ENCODE measurements around the gene PPP6R3. TPM values are rescaled to one million over a fixed set of nuclear protein-coding genes. Genes with fewer than 3 reads are reported as not detected.

Gene PPP6R3
- total RNA-seq, 2 donors from 2014 or later, result 118 to 136 TPM

DNA sequence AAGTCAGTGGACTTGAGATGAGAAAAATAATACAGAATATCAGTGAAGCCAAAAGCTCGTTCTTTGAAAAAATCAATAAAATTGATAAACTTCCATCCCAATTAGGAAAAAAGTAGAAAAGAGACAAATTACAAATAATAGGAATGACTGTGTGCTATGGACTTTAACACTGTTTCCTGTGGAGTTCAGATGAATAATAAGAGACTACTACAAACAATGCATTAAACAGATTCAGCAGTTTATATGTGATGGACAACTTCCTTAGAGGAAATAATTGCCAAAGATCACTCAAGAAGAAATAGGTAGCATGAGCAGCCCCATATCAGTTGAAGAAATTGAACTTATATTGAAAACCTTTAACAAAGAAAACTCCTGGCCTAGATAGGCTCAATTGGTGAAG is 99.7 kb downstream of the PPP6R3 start:
- no peaks in the 10 kb centered on the region for H3K4me1 Mint-ChIP-seq

GRCh38 chr11:68563454-68563853 is 102.9 kb downstream of the PPP6R3 start:
- no peak for DNase-seq
- H3K4me3 Mint-ChIP-seq, result no peak overlapping the region
- H3K9me3 Mint-ChIP-seq, result no peaks in the 10 kb centered on the region
- H3K4me1 Mint-ChIP-seq, result no peaks in the 10 kb centered on the region
- 98% methylated on average over 2 of the region's 2 CpGs; no CpG with 5 or more reads in 1 of the 2 experiments for WGBS, 2 experiments (ENCODE audit: insufficient coverage in 1 of 2, insufficient read length in 1 of 2)
- no peaks in the 10 kb centered on the region for H3K9me3 ChIP-seq (ENCODE audit: control insufficient read depth, low read length)
- peaks cover 74% of the 10 kb centered on the region for H3K36me3 Mint-ChIP-seq (ENCODE audit: low read depth)
- no peaks in the 10 kb centered on the region for H3K27me3 Mint-ChIP-seq (ENCODE audit: insufficient read depth)
- TF ChIP-seq CTCF (conservative IDR thresholded peaks at IDR 0.05), result no peak
- H3K36me3 ChIP-seq (ENCODE audit: control insufficient read depth, insufficient read depth, low read length), result peaks cover 90% of the 10 kb centered on the region
- H3K9ac ChIP-seq (ENCODE audit: extremely low read depth, low read length, poor library complexity, severe bottlenecking), result no peak overlapping the region
- H3K4me3 ChIP-seq (ENCODE audit: low read length), result no peak overlapping the region
- H3K27me3 ChIP-seq (ENCODE audit: control insufficient read depth, insufficient read depth, low read length, poor library complexity, severe bottlenecking), result no peaks in the 10 kb centered on the region
- H3K27ac Mint-ChIP-seq, result peak overlapping the region; percentile 35
- no peak overlapping the region for H3K27ac ChIP-seq (ENCODE audit: low read depth, low read length)
- H3K4me1 ChIP-seq (ENCODE audit: control insufficient read depth, insufficient read depth, low read length), result no peaks in the 10 kb centered on the region

More for the DNA sequence above, 99.7 kb downstream of the PPP6R3 start:
- Histone ChIP-seq H3K9ac (ENCODE audit: extremely low read depth, low read length, poor library complexity, severe bottlenecking) (no peak overlapping the region), H3K4me3 (ENCODE audit: low read length) (no peak overlapping the region), H3K27me3 (ENCODE audit: control insufficient read depth, insufficient read depth, low read length, poor library complexity, severe bottlenecking) (no peaks in the 10 kb centered on the region), H3K4me1 (ENCODE audit: control insufficient read depth, insufficient read depth, low read length) (no peaks in the 10 kb centered on the region), H3K9me3 (ENCODE audit: control insufficient read depth, low read length) (no peaks in the 10 kb centered on the region), H3K36me3 (ENCODE audit: control insufficient read depth, insufficient read depth, low read length) (peaks cover 85% of the 10 kb centered on the region), H3K27ac (ENCODE audit: low read depth, low read length) (no peak overlapping the region)
- Mint-ChIP-seq H3K4me3 (no peak overlapping the region), H3K36me3 (ENCODE audit: low read depth) (peaks cover 69% of the 10 kb centered on the region), H3K27me3 (ENCODE audit: insufficient read depth) (no peaks in the 10 kb centered on the region), H3K9me3 (no peaks in the 10 kb centered on the region), H3K27ac (no peak overlapping the region)
- DNase-seq, result no peak
- TF ChIP-seq CTCF (conservative IDR thresholded peaks at IDR 0.05), result no peak
- no CpG with 5 or more reads among the region's 1 CpG for WGBS, 2 experiments (ENCODE audit: insufficient coverage in 1 of 2, insufficient read length in 1 of 2)

- Histone ChIP-seq H3K4me1 (ENCODE audit: control insufficient read depth, insufficient read depth, low read length) (no peaks in the 10 kb centered on the region), H3K27ac (ENCODE audit: low read depth, low read length) (no peak overlapping the region), H3K4me3 (ENCODE audit: low read length) (no peak overlapping the region), H3K9me3 (ENCODE audit: control insufficient read depth, low read length) (no peaks in the 10 kb centered on the region), H3K9ac (ENCODE audit: extremely low read depth, low read length, poor library complexity, severe bottlenecking) (no peak overlapping the region), H3K27me3 (ENCODE audit: control insufficient read depth, insufficient read depth, low read length, poor library complexity, severe bottlenecking) (no peaks in the 10 kb centered on the region), H3K36me3 (ENCODE audit: control insufficient read depth, insufficient read depth, low read length) (peaks cover 89% of the 10 kb centered on the region)
- no peaks in the 10 kb centered on the region for H3K27me3 Mint-ChIP-seq (ENCODE audit: insufficient read depth)
- H3K36me3 Mint-ChIP-seq (ENCODE audit: low read depth), result peaks cover 71% of the 10 kb centered on the region
- no peak for DNase-seq
- TF ChIP-seq CTCF (conservative IDR thresholded peaks at IDR 0.05), result no peak
- H3K4me3 Mint-ChIP-seq, result no peak overlapping the region
- WGBS, 2 experiments (ENCODE audit: insufficient coverage in 1 of 2, insufficient read length in 1 of 2), result 87 to 94% methylated on average over 3 of the region's 3 CpGs
- H3K4me1 Mint-ChIP-seq, result no peaks in the 10 kb centered on the region
- no peak overlapping the region for H3K27ac Mint-ChIP-seq
- H3K9me3 Mint-ChIP-seq, result no peaks in the 10 kb centered on the region
These were observed 103.7 kb downstream of the PPP6R3 start for GRCh38 chr11:68564261-68564660.
